Measurements from ENCODE around the gene SRSF9.
"Not testable (repeated sequence)": the region's sequence is repeated elsewhere in the genome, so short reads cannot be mapped to it uniquely, and the experiment has no call there.

SRSF9 gene

DNA sequence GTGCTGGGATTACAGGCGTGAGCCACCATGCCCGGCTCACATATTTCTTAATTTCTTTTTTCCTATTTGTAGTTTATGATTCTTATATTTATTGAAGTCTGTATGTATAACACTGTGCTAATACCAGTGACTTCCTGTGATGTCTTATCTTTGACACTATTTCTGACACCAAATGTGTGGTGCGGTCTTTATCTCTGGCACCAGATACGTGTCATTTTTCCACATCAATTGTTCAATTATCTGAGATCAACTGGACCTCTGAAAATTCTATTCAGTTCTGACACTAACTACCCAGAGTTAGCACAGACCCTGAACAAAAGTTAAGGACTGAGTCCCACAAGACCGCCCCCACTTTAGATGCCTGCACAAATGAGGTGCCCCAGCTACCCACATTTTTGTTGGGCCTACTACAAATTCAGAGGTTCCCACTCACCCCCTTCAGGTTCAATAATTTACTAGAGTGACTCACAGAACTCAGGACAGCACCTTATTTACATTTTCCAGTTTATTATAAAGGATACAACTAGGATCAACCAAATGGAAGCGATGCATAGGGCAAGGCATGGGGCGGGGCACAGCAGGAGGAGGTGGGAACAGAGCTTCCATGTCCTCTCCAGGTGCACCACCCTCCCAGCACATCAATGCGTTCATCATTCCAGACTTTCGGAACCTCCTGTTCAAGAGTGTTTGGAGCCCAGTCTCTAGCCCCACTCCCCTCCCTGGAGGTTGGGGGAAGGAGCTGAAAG, 11.6 kb upstream of the SRSF9 start:
- no peak for DNase-seq (ENCODE audit: low spot score)

DNA sequence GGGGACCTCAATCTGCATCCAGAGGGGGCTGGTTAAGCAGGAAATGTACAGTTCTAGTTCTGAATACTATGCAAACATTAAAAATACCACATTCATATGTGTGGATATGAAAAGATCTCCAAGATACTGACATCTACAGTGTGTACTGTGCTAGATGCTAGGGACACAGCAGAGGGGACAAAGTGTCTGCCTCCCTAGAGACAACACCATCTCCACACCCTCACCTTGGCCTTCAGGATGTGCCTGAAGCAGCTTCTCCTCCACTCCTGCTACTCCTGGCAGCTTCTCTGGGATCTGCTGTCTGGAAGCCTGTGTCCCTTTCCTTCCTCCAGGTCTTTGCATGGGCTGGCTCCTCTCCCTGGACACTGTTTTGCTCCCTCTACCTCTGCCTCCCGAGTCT, 10.7 kb upstream of the SRSF9 start:
- no peak for DNase-seq (ENCODE audit: low spot score)

DNA sequence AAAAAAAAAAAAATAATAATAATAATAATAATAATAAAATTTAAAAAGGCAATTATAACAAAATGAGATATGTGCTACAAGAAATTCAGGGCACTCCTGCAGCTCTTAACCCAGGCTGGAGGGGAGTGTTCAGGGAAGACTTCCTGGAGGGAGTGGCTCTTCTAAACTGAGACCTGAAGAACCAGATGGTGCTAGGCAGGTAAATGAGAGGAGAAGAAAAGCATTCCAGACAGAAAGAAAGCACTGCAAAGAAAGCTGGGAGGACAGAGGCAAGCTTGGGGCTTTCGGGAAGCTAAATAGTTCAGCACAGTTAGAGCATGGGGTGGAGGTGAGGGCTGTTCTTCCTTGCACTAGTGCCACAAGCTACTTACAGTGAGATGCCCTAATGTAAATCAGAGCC, 9.9 kb upstream of the SRSF9 start:
- DNase-seq (ENCODE audit: low spot score): no peak

DNA sequence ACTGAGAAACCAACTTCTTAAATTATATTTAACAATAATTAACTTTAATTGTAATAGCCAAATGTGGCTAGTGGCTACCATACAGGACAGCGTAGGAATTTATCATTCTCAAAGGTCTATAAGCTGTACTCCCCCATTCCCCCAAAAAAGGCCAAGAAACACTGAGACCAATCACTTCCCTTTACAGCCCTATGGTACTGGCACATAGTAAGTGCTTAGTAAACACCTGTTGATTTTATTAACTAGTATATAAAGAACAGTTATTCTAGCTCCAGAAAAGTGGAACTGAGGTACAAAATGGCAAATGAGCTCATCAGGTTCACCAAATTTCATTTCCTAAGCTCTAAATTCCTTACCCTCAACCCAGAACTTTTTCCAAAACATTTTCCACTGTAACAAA, 6.1 kb upstream of the SRSF9 start:
- DNase-seq (ENCODE audit: low spot score): no peak

DNA sequence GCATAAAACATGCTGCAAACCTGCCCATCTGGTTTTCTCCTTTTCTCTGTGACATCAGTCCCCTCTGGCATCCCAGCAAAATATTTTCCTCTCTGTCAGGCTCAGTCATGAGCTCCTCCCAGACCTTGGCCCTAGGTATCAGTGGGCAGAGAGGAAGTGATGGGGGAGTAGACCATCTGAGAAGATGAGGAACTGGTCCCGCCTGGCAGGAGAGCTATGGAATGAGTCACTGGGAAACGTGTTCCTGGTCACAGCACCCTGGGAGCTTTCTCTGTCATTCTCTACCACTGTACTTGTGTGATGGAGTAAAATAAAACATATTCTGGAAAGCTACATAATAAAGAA, 5.0 kb upstream of the SRSF9 start:
- DNase-seq (ENCODE audit: low spot score): no peak

DNA sequence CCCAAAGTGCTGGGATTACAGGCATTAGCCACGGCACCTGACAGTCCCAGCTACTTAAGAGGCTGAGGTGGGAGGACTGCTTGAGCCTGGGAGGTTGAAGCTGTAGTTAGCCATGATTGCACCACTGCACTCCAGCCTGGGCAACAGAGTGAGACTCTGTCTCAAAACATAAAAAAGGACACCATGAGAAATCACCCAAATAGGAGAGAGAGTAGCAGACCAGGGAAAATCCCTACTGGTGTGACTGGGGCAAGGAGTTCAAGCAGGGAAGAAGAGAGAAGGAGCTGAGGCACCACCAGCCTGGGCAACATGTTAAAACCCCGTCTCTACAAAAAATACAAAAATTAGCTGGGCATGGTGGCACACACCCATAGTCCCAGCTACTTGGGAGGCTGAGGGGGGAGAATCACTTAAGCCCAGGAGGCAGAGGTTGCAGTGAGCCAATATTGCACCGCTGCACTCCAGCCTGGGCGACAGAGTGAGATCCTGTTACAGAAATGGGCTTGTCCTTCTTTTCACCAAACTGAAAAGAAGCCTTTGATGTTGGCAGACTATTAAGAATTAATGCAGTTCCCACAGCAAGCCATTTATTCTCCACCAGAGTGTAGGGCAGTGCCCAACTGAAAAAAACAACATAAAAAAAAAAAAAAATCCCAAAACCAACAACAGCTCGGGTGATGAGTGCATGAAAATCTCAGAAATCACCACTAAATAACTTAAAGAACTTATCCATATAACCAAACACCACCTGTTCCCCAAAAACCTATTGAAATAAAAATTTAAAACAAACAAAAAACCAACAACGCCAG, 4.5 kb upstream of the SRSF9 start:
- DNase-seq (ENCODE audit: low spot score): no peak

DNA sequence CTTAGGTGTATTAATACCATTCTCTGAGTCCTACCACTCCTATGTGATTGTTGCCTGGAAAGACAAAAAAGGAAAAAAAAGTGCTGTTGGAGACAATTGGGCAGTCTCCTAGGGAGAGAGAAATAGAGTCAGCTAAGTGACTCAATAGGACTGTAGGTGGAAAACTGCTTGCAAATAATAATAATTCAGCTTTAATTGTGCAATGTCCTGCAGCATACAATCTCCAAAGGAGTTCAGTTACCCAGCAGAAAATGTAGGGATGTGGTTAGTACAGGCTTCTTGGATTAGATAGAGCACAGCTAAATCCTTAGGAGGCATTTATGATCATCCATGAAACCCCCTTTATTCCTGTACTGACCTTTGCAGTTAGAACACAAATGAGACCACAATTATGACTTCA, 3.0 kb upstream of the SRSF9 start:
- no peak for DNase-seq (ENCODE audit: low spot score)

DNA sequence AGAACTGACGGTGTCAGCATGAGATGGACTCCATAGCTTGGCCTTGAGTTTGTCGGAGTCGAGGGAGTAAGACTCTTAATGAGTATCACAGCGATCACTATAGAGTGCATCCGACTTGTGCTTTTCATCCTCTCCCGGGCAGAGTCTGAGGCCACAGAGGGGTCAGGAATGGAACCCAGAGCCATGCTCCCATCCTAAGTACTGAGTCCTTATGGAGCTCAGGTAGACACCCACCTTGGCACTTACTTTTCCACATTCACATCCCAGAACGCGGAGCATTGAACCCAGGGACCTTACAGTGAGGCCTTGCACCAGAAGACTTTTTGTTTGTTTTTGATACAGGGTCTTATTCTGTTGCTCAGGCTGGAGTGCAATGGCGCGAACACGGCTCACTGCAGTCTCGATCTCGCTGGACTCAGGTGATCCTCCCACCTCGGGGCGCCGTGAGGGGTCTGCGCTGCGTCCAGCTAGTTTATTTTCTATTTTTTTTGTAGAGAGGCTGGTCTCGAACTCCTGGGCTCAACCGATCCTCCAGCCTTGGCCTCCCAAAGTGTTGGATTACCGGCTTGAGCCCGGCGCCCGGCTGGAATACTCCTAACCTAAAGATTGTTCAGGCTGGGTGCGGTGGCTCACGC, 719 bp upstream of the SRSF9 start:
- no peak for DNase-seq (ENCODE audit: low spot score)

DNA sequence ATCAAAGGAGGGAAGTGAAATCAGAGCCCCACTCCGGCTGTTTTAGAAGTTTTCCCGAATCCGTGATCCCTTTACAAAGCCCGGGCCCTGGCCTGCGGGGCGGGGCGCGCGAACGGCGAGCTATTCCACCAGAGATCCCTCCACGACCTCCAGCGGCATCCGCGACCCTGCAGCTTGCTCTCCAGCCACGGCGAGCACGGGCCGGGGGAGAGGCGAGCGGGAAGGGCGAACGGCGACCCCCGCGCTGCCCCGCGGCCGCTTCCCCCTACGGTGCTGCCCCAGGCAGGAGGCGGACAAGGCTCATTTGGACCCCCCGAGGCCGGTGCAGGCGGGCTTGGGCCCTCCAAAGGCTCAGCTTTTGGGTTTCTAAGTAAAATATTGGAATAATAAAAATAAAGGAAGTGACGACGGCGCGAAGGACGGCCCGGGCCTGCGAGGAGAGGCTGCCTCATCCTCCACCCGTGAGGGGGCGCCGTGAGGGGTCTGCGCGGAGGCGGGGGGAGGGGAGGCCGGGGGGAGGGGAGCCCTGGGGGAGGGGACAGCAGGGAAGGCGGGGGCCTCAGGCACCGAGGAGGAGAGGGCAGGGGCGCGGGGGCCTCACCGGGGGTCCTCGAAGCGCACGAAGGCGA, 613 bp downstream of the SRSF9 start:
- no peak for DNase-seq (ENCODE audit: low spot score)

DNA sequence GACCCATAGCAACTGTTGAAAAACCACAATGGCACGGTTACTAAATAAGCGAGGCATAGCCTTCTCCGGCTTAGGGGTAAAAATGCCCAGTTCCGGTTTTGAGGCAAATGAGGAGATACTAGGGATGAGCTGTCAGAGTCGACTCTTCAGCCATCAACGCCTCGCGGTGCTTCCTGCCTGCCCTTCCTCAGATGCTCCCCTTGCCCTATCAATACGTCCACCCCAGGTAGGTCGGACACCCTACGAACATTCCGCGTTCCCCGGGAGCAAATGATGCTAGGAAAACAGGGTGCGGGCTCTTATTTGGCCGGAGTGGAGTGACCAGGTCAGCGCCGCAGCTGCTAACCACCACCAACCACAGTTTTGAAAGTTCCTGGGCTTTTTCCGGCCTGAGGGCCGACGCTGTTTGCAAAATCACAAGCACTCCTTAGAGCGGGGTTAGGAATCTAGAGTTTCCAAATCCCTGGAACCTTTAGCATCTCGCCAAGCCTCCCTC, 1.2 kb downstream of the SRSF9 start:
- DNase-seq (ENCODE audit: low spot score): no peak

DNA sequence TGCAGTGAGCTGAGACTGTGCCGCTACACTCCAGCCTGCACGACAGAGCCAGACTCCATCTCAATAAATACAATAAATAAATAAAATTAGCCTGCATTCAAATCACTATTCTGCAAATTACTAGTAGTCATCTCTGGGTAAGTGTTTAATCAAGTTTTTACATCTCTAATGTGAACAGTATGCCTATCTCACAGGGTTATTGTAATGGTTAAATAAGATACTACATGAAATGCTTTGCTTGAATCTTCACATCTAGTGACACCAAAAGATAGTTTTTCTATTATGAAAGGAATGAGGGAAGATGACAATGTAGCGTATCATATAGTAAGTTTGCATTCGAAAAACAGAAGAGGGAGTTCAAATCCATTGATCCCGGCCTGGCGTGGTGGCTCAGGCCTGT, 2.1 kb downstream of the SRSF9 start:
- no peak for DNase-seq (ENCODE audit: low spot score)

DNA sequence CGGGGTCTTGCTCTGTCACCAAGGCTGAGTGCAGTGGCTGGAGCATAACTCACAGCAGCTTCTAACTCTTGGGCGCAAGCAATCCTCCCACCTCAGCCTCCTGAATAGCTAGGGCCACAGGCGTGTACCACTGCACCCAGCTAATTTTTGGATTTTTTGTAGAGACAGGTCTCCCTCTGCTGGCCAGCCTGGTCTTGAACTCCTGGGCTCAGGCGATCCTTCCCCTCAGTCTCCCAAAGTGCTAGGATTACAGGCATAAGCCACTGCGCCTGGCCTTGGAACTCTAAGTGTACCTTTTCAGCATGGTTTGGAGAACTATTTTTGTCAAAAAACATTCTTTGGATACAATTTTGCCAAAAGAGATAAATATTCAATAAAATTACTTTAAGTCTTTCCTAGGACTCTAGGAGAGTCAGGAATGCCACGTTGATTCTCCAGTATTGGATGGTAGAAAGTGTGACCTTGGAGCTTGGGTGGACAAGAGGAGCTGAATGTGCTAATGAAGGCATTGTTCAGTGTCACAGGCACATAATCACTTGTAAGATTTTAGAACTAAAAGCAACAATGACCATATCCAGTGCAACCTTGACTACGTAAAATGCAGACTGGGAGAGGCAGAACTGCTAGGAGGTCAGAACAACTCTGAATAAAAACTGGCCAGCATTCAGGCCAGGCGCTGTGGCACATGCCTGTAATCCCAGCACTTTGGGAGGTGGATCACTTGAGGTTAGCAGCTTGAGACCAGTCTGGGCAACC, 2.8 kb downstream of the SRSF9 start:
- DNase-seq (ENCODE audit: low spot score): no peak

DNA sequence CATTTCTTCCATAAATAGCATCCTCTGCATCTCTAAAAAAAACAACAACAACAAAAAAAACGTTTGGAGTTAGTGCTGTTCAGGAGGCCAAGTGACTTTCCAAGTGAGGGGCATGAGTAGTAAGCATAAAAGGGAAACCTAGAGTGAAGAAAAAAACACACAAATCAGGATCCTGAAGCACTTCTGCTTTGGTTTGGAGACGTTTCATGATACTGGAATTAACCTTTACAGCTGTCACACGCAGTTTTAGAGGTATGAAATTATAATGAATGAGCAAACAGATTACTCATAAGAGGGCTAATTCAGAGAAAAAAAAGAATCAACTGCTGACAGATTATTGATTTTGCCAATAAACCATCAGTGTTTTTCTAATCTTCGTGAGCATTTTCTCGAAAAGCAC, 3.8 kb downstream of the SRSF9 start:
- DNase-seq (ENCODE audit: low spot score): no peak

DNA sequence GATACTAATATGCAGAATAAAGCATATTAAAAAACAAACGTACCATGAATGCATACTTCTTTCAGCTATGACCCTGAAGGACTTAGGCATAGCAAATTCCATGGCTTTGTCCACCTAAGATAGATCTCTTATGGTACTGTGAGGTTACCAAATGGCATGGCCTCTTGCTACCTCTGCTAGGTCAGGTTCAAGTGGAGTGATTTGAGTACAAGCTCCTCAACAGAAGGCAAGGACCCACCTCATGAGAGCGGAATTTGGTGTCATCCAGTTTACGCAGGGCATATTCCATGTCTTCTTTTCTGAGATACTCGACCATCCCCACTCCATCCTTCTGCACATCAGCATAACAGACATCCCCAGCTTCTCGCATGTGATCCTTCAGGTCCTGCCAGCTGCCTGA, 5.8 kb downstream of the SRSF9 start:
- no peak for DNase-seq (ENCODE audit: low spot score)

DNA sequence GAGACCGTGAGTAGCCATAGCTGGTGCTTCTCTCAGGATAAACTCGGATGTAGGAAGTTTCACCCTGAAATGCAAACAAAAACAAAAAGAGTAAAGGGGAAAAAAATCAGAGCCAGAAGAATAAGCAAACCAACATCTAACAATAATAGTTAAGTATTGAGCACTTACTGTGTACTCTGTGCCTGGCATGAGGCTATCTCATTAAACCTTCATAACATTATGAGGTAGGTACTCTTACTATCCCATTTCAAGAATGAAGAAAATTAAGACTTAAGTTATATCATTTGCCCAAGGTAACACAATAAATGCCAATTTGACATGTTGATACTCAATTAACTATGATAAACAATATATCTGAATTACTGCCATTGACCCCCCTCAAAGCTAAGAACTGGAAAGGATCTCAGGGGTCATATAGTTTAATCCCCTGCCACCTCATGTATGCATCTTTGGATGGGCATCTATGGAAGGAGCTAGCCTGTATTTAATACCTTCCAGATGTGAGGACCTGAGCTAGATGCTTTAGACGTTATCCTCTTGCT, 7.4 kb downstream of the SRSF9 start:
- no peak for DNase-seq (ENCODE audit: low spot score)

DNA sequence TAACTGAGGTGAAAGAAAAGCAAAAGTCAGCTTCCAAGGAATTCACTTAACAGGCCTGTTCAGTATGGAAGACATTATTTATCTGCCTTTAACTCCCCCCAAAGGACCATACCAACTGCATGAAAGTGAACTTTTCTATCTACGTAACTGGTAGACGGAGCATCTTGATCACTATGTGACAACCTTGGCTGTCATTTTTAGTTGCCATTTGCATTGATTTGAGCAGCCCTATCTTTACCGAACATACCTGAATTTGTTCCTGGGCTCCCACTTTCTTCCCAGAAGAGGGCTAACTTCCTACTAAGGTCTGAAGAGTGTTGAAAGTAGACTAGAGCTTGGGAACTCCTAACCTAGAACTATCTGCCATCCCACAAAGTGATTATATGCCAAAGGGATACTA, 9.4 kb downstream of the SRSF9 start:
- DNase-seq (ENCODE audit: low spot score): no peak

DNA sequence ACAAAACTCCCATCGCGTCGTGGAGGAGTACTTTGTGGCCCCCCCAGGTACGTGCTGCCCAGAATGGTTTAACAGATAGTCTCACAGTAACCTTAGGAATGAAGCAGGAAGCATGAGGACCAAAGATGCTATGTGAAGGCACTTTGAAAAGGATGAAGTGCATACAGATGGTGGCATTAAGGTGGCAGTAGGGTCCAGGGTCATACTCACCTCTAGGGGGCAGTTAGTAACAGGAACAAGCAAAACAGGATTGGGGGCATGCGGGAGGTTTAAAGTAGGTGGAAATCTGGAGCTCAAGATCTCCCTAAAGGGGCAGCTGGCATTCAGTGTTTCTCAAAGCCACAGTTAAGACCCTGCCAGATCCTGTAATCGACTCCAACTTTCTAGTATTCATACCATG, 12.4 kb downstream of the SRSF9 start:
- no peak for DNase-seq (ENCODE audit: low spot score)

DNA sequence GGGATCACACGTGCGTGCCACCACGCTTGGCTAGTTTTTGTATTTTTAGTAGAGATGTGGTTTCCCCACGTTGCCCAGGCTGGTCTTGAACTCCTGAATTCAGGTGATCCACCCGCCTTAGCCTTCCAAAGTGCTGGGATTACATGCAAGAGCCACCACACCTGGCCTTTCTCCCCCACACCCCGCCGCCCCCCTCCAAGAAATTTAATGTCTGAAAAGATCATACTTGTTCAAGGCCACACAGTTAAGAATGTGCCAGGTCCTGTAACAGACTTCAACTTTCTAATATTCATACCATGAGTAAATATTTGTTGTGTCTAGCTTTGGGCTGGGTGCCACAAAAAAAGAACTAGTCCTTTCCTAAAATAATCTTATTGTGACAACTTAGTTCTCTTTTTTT, 14.2 kb downstream of the SRSF9 start:
- no peak for DNase-seq (ENCODE audit: low spot score)

DNA sequence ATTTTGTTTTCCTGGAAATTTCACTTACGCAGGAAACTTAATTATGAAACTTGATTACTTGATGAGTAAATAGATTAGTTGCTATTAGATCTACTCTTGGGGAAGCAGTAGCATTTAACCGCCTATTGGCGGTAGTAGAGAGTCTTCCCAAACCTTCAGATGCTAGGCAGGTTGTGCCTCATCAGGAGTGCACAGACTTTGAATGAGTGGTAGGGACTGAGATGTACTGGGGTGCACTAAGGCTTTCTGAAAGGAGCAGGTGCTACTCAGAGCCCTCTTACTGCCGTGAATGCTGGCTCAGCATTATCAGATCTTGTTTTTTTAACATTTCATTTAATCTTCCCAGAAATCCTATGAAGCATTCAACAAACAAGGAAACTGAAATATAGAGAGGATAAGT, 15.6 kb downstream of the SRSF9 start:
- DNase-seq (ENCODE audit: low spot score): no peak

DNA sequence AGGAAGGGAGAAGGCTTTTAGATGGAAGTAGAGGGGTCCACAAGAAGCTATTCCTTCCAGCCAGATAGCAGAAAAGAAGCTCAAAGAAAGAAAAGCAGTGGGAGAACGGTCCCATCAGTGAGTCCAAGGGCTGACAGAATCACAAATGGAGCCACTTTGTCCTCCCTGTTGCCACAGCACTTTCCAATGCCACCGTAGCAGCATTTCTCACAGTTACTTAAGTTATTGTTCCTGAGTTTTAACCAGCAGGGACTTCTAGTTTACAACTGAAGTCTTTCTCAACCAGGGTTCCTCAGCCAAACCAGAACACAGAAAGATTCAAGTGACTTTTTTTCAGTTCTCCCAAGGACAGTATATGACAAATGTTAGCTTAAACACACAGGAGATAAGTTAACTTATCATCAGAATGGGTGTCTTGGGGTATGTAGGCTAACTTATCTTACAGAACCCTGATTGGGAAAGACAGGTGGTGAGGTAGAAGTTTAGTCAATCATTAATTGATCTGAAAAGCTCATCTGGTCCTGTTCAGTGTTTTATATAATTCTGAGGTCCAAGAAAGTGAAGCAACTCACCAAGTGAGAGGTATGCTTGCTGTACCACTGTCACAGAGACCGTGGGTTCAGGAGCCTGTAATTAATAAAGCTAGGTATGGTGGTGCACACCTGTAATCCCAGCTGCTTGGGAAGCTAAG, 16.3 kb downstream of the SRSF9 start:
- no peak for DNase-seq (ENCODE audit: low spot score)

DNA sequence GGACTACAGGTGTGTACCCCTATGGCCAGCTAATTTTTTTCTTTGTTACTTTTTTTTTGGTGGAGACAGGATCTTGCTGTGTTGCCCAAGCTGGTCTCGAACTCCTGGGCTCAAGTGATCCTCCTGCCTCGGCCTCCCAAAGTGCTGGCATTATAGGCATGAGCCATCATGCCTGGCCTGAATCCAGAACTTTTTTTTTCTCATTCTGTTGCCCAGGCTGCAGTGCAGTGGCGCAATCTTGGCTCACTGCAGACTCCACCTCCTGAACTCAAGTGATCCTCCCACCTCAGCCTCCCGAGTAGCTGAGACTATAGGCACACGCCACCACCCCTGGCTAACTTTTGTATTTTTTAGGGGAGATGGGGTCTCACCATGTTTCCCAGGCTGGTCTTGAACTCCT, 17.0 kb downstream of the SRSF9 start:
- not testable (repeated sequence) for DNase-seq (ENCODE audit: low spot score)

Data from globus pallidus (tissue), 1 donor.